ENCODE results near the gene FRMD3.

DNA sequence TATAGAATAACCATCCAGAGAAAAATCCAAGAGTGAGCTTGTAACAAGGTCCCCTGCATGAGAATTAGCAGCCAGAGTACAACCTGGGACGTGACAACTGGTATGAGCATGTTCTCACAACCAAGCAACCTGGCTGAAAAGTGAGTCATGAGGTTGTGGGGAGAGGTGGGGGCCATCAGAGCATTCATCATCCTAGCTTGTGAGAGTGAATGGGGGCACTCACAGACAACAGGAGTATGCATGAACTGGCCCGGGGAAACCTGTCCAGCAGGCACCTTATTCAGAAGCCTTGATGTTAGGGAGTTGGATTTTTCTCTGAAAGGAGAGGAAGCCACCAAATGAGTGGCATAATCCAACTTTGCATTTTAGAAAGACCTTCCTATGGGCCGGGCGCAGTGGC, 113.0 kb downstream of the FRMD3 start:
- TF ChIP-seq, protein P1, sequence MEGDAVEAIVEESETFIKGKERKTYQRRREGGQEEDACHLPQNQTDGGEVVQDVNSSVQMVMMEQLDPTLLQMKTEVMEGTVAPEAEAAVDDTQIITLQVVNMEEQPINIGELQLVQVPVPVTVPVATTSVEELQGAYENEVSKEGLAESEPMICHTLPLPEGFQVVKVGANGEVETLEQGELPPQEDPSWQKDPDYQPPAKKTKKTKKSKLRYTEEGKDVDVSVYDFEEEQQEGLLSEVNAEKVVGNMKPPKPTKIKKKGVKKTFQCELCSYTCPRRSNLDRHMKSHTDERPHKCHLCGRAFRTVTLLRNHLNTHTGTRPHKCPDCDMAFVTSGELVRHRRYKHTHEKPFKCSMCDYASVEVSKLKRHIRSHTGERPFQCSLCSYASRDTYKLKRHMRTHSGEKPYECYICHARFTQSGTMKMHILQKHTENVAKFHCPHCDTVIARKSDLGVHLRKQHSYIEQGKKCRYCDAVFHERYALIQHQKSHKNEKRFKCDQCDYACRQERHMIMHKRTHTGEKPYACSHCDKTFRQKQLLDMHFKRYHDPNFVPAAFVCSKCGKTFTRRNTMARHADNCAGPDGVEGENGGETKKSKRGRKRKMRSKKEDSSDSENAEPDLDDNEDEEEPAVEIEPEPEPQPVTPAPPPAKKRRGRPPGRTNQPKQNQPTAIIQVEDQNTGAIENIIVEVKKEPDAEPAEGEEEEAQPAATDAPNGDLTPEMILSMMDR (conservative IDR thresholded peaks at IDR 0.05; ENCODE audit: low read depth, low read length), result no peak
- no peak for TF ChIP-seq EZH2 (IDR thresholded peaks at IDR 0.05; ENCODE audit: low read length, unreplicated experiment)
